HEK293 (cell line): ENCODE measurements around the gene CBFA2T2.

Experiments used
- CTCF ChIA-PET: fragments of 350-600 bp; formaldehyde crosslinking; extraction: SDS; loops from one replicate; lab custom pipeline; 2021; ENCODE audit warnings: antibody characterized with exemption; lab: Yijun Ruan, JAX
- POLR2A ChIA-PET: fragments of 300-600 bp; formaldehyde crosslinking; extraction: SDS; loops from one replicate; lab custom pipeline; 2020; ENCODE audit warnings: antibody characterized with exemption, inconsistent platforms; lab: Yijun Ruan, JAX
- H3K27ac ChIP-seq: fragments of 200-500 bp; sonication (Bioruptor generic); 2 replicates; pipeline ENCODE4 v1.5.1; 2014; ENCODE audit warnings: low read depth, low read length, control low read depth, inconsistent platforms; ENCODE audit errors: extremely low read depth
- H3K36me3 ChIP-seq, 2 experiments: fragments of 200-500 bp in 1 of 2; sonication (Bioruptor generic) in 1 of 2; 1 replicate in 1 of 2; 2 replicates in 1 of 2; pipeline ENCODE4 v1.5.1; 2014 to 2017; ENCODE audit warnings: inconsistent platforms in 2 of 2, low read length in 2 of 2; ENCODE audit not compliant: control insufficient read depth in 2 of 2, insufficient read depth in 1 of 2
- H3K4me1 ChIP-seq: fragments of 200-500 bp; sonication (Bioruptor generic); 2 replicates; pipeline ENCODE4 v1.5.1; 2014; ENCODE audit warnings: mild to moderate bottlenecking, low read length, inconsistent platforms; ENCODE audit not compliant: control insufficient read depth, insufficient read depth
- H3K4me3 ChIP-seq: 2 replicates; pipeline ENCODE4 v1.5.1; 2011; ENCODE audit warnings: low read depth, mild to moderate bottlenecking, control low read depth, low read length, moderate library complexity
- H3K9me3 ChIP-seq: fragments of 200-500 bp; sonication (Bioruptor generic); 2 replicates; pipeline ENCODE4 v1.5.1; 2014; ENCODE audit warnings: low read depth, low read length, inconsistent platforms; ENCODE audit not compliant: control insufficient read depth, insufficient read depth
- BCL6B ChIP-seq: fragments of 450-650 bp; formaldehyde crosslinking; IDR thresholded peaks from 2 replicates; pipeline ENCODE4 v1.5.1; 2017; ENCODE audit warnings: missing biosample characterization, missing genetic modification characterization
- KLF8 ChIP-seq: fragments of 450-650 bp; formaldehyde crosslinking; IDR thresholded peaks from 2 replicates; pipeline ENCODE4 v1.5.1; 2016; ENCODE audit warnings: missing biosample characterization, missing genetic modification characterization
- KLF9 ChIP-seq: fragments of 450-650 bp; formaldehyde crosslinking; IDR thresholded peaks from 2 replicates; pipeline ENCODE4 v1.5.1; 2016; ENCODE audit warnings: missing biosample characterization, missing genetic modification characterization, low read depth
- MYNN ChIP-seq: fragments of 450-650 bp; formaldehyde crosslinking; IDR thresholded peaks from 2 replicates; pipeline ENCODE4 v1.5.1; 2016; ENCODE audit warnings: missing biosample characterization, missing genetic modification characterization, borderline replicate concordance
- MZF1 ChIP-seq: fragments of 450-650 bp; formaldehyde crosslinking; IDR thresholded peaks from 2 replicates; pipeline ENCODE4 v1.5.1; 2017; ENCODE audit warnings: missing biosample characterization, missing genetic modification characterization, borderline replicate concordance
- OSR2 ChIP-seq: fragments of 450-650 bp; formaldehyde crosslinking; IDR thresholded peaks from 2 replicates; pipeline ENCODE4 v1.5.1; 2016; ENCODE audit warnings: missing biosample characterization, missing genetic modification characterization
- OVOL3 ChIP-seq: fragments of 450-650 bp; formaldehyde crosslinking; IDR thresholded peaks from 2 replicates; pipeline ENCODE4 v1.5.1; 2016; ENCODE audit warnings: missing biosample characterization, missing genetic modification characterization
- SP3 ChIP-seq: fragments of 450-650 bp; formaldehyde crosslinking; IDR thresholded peaks from 2 replicates; pipeline ENCODE4 v1.5.1; 2016; ENCODE audit warnings: missing biosample characterization, missing genetic modification characterization
- WT1 ChIP-seq: fragments of 450-650 bp; formaldehyde crosslinking; IDR thresholded peaks from 2 replicates; pipeline ENCODE4 v1.5.1; 2016; ENCODE audit warnings: missing biosample characterization, missing genetic modification characterization
- ZBTB44 ChIP-seq: fragments of 450-650 bp; IDR thresholded peaks from 2 replicates; pipeline ENCODE4 v1.5.1; 2018; ENCODE audit warnings: missing biosample characterization, mild to moderate bottlenecking, missing genetic modification characterization
- ZNF146 ChIP-seq: fragments of 450-650 bp; formaldehyde crosslinking; IDR thresholded peaks from 2 replicates; pipeline ENCODE4 v1.5.1; 2016; ENCODE audit warnings: missing biosample characterization, missing genetic modification characterization
- ZNF2 ChIP-seq: fragments of 450-650 bp; formaldehyde crosslinking; IDR thresholded peaks from 2 replicates; pipeline ENCODE4 v1.5.1; 2016; ENCODE audit warnings: missing biosample characterization, missing genetic modification characterization
- ZNF239 ChIP-seq: fragments of 450-650 bp; formaldehyde crosslinking; IDR thresholded peaks from 2 replicates; pipeline ENCODE4 v1.5.1; 2016; ENCODE audit warnings: missing biosample characterization, missing genetic modification characterization
- ZNF311 ChIP-seq: fragments of 450-650 bp; formaldehyde crosslinking; IDR thresholded peaks from 2 replicates; pipeline ENCODE4 v1.5.1; 2017; ENCODE audit warnings: missing biosample characterization, missing genetic modification characterization, borderline replicate concordance
- ZNF391 ChIP-seq: fragments of 450-650 bp; formaldehyde crosslinking; IDR thresholded peaks from 2 replicates; pipeline ENCODE4 v1.5.1; 2016; ENCODE audit warnings: low read depth, missing biosample characterization, missing genetic modification characterization, borderline replicate concordance
- ZNF398 ChIP-seq: fragments of 450-650 bp; formaldehyde crosslinking; IDR thresholded peaks from 2 replicates; pipeline ENCODE4 v1.5.1; 2017; ENCODE audit warnings: missing biosample characterization, missing genetic modification characterization
- ZNF530 ChIP-seq: fragments of 450-650 bp; formaldehyde crosslinking; IDR thresholded peaks from 2 replicates; pipeline ENCODE4 v1.5.1; 2016; ENCODE audit warnings: low read depth, missing biosample characterization, missing genetic modification characterization
- ZNF548 ChIP-seq: fragments of 450-650 bp; formaldehyde crosslinking; IDR thresholded peaks from 2 replicates; pipeline ENCODE4 v1.5.1; 2016; ENCODE audit warnings: missing biosample characterization, missing genetic modification characterization
- ZNF549 ChIP-seq: fragments of 450-650 bp; IDR thresholded peaks from 2 replicates; pipeline ENCODE4 v1.5.1; 2018; ENCODE audit warnings: missing biosample characterization, missing genetic modification characterization, mild to moderate bottlenecking, inconsistent platforms, moderate library complexity
- ZNF596 ChIP-seq: fragments of 450-650 bp; IDR thresholded peaks from 2 replicates; pipeline ENCODE4 v1.5.0; 2018; ENCODE audit warnings: missing biosample characterization, mild to moderate bottlenecking, missing genetic modification characterization, moderate library complexity
- ZNF692 ChIP-seq: fragments of 450-650 bp; formaldehyde crosslinking; IDR thresholded peaks from 2 replicates; pipeline ENCODE4 v1.5.1; 2016; ENCODE audit warnings: missing biosample characterization, missing genetic modification characterization
- ZNF768 ChIP-seq: fragments of 450-650 bp; formaldehyde crosslinking; IDR thresholded peaks from 2 replicates; pipeline ENCODE4 v1.5.1; 2018; ENCODE audit warnings: missing biosample characterization, mild to moderate bottlenecking, missing genetic modification characterization
- ZNF777 ChIP-seq: fragments of 450-650 bp; formaldehyde crosslinking; IDR thresholded peaks from 2 replicates; pipeline ENCODE4 v1.5.1; 2017; ENCODE audit warnings: missing biosample characterization, missing genetic modification characterization, borderline replicate concordance
- ZNF792 ChIP-seq: fragments of 450-650 bp; formaldehyde crosslinking; IDR thresholded peaks from 2 replicates; pipeline ENCODE4 v1.5.1; 2016; ENCODE audit warnings: missing biosample characterization, missing genetic modification characterization
- TF ChIP-seq, protein P1 (sequence below): fragments of 450-650 bp; formaldehyde crosslinking; IDR thresholded peaks from 2 replicates; pipeline ENCODE4 v1.5.1; 2016; ENCODE audit warnings: missing biosample characterization, missing genetic modification characterization
- TF ChIP-seq, protein P2 (sequence below): fragments of 450-650 bp; formaldehyde crosslinking; IDR thresholded peaks from 2 replicates; pipeline ENCODE4 v1.5.1; 2016; ENCODE audit warnings: missing biosample characterization, missing genetic modification characterization

CBFA2T2 gene

GRCh38 chr20:33561692-33562601 is 72.1 kb downstream of the CBFA2T2 start (continued):
- TF ChIP-seq ZNF398 (tag by site-specific recombination) (peak; percentile 97), MZF1 (tag by site-specific recombination) (peak; percentile 91), ZNF792 (tag by site-specific recombination) (no peak), KLF8 (tag by site-specific recombination) (no peak), SP3 (tag by site-specific recombination) (peak; percentile 44; the same call in 1 of the 2 replicates), ZNF692 (peak; percentile 80), OSR2 (peak; percentile 74), ZNF549 (tag by site-specific recombination) (no peak), ZNF2 (tag by site-specific recombination) (0 out of 2 replicates have a peak, but pooled peaks have one; percentile 35), ZNF777 (tag by site-specific recombination) (no peak), KLF9 (tag by site-specific recombination) (peak; percentile 74)

- POLR2A ChIA-PET: no interaction called here
- no peaks in the 10 kb centered on the region for H3K9me3 ChIP-seq
- no peaks in the 10 kb centered on the region for H3K36me3 ChIP-seq
- TF ChIP-seq, protein P1, sequence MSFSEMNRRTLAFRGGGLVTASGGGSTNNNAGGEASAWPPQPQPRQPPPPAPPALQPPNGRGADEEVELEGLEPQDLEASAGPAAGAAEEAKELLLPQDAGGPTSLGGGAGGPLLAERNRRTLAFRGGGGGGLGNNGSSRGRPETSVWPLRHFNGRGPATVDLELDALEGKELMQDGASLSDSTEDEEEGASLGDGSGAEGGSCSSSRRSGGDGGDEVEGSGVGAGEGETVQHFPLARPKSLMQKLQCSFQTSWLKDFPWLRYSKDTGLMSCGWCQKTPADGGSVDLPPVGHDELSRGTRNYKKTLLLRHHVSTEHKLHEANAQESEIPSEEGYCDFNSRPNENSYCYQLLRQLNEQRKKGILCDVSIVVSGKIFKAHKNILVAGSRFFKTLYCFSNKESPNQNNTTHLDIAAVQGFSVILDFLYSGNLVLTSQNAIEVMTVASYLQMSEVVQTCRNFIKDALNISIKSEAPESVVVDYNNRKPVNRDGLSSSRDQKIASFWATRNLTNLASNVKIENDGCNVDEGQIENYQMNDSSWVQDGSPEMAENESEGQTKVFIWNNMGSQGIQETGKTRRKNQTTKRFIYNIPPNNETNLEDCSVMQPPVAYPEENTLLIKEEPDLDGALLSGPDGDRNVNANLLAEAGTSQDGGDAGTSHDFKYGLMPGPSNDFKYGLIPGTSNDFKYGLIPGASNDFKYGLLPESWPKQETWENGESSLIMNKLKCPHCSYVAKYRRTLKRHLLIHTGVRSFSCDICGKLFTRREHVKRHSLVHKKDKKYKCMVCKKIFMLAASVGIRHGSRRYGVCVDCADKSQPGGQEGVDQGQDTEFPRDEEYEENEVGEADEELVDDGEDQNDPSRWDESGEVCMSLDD (tag by site-specific recombination): no peak
- TF ChIP-seq BCL6B (tag by site-specific recombination): no peak
- TF ChIP-seq ZNF768 (tag by site-specific recombination): no peak
- TF ChIP-seq ZBTB44 (tag by site-specific recombination): no peak
- no peak for TF ChIP-seq OVOL3
- TF ChIP-seq ZNF548: no peak
- TF ChIP-seq ZNF391 (tag by site-specific recombination): no peak
- no peak for TF ChIP-seq ZNF311
- no peak for TF ChIP-seq ZNF530 (tag by site-specific recombination)
- TF ChIP-seq WT1 (tag by site-specific recombination): no peak
- TF ChIP-seq ZNF596: no peak
- TF ChIP-seq MYNN (tag by site-specific recombination): no peak
- TF ChIP-seq, protein P2, sequence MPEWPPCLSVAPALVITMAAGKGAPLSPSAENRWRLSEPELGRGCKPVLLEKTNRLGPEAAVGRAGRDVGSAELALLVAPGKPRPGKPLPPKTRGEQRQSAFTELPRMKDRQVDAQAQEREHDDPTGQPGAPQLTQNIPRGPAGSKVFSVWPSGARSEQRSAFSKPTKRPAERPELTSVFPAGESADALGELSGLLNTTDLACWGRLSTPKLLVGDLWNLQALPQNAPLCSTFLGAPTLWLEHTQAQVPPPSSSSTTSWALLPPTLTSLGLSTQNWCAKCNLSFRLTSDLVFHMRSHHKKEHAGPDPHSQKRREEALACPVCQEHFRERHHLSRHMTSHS: no peak
- TF ChIP-seq ZNF239 (tag by site-specific recombination): no peak
- no peak for TF ChIP-seq ZNF146 (tag by site-specific recombination)
- H3K27ac ChIP-seq: no peak overlapping the region
- peaks cover 5% of the 10 kb centered on the region for H3K4me1 ChIP-seq
- H3K4me3 ChIP-seq: no peak overlapping the region
- CTCF ChIA-PET: no interaction called here
Observed at GRCh38 chr20:33563788-33564187, 73.9 kb downstream of the CBFA2T2 start.
